GM21381 (cell line): Measurements from ENCODE around the gene NT5C.

Source experiments
- ATAC-seq: cut with Tn5 transposase; IDR thresholded peaks from one replicate; pipeline ENCODE4 v1.9.1; 2021; ENCODE audit warnings: mild to moderate bottlenecking, moderate library complexity; ENCODE audit not compliant: unreplicated experiment

The NT5C gene

GRCh38 chr17:75124041-75124818, 7.3 kb downstream of the NT5C start:
- ATAC-seq: no peak

GRCh38 chr17:75118307-75118706, 13.2 kb downstream of the NT5C start:
- no peak for ATAC-seq

DNA sequence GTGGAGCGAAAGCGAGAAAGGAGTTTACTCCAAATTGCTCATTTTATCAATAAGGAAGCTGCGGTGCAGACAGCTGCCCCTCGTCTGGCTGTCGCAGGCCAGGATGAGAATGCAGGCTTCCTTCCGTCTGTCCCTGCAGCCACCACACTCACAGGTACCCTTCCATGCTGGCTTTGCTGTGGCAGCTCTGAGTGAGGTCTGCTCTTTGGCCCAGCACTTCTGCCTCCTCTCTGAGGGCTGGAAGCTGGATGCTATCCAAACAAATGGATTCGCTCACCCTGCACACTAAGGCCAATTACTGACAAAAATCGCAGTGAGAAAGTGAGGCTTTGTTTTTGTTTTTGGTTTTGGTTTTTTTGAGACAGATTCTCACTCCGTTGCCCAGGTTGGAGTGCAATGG, 14.8 kb downstream of the NT5C start:
- ATAC-seq: no peak

GRCh38 chr17:75115555-75115954, 16.0 kb downstream of the NT5C start:
- no peak for ATAC-seq

DNA sequence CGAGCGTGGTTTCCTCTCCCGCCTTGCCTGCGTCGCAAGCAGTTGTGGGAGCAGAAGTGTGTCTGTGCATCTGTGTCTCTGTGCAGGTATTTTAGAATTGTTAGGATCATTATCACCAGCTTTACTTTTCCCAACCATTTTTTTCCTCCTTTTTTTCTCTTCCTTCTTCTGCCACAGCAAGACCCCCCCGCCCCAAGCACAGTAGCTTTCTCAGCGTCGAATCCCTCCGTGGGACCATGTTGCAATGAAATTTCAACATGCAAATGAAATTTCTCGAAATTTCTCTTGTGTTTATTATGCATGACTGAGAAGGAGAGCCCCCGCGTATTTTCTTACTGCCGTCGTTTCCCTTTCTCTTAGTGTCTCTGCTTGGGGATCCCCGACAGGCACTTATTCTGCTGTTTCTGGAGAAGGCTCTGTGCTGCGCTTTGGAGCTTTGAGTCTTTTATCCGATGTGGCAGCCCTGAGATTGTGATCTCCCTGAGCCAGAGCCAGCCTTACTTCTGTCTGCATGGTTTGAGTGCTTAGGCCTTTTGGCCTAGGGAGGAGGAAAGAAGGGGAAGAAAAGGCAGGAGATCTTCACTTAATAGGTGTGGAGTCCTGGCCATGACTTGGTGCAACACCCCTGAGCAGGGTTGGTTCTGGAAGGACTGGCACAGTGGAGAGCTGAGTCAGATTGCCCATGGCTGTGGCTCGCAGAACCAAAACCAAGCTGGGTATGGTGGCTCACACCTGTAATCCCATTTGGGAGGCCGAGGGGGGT, 16.8 kb downstream of the NT5C start:
- no peak for ATAC-seq

DNA sequence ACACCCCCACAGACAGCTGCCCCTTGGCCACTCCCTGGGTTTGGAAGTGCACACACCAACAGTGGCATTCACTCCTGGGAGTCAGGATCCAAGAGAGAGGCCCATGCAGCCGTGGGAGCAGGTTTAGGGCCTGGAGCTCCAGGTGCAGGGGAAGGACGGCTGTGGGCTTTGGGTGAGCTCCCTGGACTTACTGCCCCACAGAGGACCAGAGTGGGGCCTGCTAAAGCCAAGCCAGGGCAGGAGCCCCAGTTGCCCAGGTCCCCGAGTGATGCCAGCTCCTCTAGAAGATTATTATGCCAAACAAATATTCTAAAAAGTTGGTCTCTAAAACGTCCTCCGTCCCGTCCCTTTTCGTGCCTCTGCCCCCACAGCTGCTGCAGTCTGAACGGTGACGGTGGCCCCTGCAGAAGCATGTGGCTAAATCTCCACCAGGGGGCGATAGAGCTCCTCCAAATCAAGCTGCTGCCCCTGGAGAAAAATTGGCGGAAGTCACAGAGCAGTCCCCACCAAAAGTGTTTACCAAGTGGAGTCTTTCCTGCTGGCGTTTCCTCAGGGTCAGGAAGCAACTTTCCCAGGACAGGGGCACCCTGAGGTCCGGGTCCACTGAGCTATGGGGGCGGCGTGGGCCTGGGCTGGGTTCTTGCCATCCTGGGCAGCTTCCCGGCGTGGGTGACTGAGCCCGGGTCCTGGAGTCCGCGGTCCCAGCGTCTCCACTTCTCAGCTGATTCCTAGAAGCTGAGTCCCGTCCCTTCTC, 17.6 kb downstream of the NT5C start:
- ATAC-seq: peak; percentile 52

- no peak for ATAC-seq
Observed at GRCh38 chr17:75111777-75112335, 19.7 kb downstream of the NT5C start.

DNA sequence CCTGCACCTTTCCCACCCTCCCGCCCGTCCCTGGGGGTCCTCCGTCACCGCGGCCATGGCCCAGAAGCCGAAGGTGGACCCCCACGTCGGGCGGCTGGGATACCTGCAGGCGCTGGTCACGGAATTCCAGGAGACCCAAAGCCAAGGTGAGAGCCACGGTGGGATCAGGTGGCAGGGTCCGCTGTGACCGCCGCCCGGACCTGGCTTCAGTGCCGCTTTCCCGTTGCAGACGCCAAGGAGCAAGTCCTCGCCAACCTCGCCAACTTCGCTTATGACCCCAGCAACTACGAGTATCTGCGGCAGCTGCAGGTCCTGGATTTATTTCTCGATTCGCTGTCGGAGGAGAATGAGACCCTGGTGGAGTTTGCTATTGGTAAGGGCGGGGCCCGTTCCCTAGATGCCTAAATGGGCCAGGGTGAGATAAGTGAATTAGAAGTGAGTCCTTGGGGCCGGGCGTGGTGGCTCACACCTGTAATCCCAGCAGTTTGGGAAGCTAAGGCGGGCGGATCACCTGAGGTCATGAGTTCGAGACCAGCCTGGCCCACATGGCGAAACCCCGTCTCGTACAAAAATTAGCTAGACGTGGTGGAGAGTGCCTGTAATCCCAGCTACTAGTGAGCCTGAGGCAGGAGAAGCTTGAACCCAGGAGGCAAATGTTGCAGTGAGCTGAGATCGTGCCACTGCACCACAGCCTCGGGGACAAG, 21.2 kb downstream of the NT5C start:
- ATAC-seq: no peak

GRCh38 chr17:75109407-75110233, 21.9 kb downstream of the NT5C start, which contains the start of gene ARMC7:
Gene ARMC7 (plus strand): TSS chr17:75109969. CDS start chr17:75110289, 320 bp downstream.
- ATAC-seq: peak; percentile 74

GRCh38 chr17:75109046-75109406, 22.5 kb downstream of the NT5C start:
- no peak for ATAC-seq

- ATAC-seq: no peak
Observed at GRCh38 chr17:75108193-75108592, 23.3 kb downstream of the NT5C start.

DNA sequence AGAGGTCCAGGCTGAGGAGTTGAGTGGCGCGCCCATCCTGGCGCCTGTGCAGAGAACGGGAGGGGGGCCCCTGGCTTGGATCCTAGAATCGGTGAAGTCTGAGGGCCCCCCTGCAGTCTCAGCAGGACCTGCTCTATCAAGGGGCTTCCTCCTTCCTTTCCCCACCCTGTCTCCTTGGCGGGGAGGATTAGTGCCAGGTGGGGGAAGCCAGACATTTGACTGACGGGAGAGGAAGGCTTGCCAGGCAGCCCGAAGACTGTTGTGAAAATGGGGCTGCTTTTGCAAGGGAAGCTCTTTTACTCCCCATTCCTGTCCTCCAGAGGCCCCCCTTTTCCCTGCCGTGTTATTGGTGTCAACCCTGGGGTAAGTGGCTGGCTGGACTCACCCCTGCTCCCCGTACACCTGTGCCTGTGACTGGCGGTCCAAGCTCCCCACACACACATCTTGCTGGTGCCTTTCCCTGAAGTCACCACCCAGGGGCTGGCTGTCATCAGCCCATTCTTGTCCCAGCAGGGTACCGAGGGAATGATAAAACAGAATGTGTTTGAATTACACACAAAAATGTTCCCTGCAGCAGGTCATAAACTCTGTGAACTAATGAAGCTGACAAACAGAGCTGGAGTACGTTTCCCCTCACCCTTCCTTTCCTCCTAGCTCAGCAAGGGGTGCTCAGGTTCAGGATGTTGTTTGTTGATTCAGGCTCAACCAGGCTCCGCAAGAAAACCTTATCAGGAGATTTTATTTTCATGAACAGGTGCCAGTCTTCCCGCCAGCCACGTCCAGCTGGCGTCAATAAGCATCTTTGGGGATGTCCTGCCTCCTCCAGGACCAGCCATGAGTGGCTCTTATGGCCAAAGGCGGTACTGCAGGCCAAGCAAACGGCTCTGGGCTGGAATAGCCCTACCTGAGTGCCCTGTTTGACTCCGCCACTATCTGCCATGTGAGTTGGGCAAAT, 26.1 kb downstream of the NT5C start:
- no peak for ATAC-seq

GRCh38 chr17:75103601-75104554, 27.7 kb downstream of the NT5C start:
- no peak for ATAC-seq

DNA sequence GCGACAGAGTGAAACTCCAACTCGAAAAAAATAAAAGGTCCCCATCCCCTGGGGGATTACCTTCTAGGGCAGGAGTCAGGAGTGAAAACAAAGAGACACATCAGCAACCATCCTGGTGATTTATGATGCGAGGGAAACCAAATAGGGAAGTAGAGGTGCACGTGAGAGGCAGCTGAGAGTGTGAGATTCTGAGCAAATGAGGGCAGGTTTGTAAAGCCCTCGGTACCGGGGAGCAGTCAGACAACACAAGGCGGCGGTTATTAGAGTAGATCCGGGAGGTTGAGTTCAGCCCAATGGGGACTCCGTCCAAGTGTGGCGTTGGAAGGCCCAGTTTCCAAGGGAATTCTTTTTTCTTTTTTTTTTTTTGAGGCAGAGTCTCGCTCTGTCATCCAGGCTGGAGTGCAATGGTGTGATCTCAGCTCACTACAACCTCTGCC, 29.1 kb downstream of the NT5C start:
- ATAC-seq: no peak

- no peak for ATAC-seq
Observed at GRCh38 chr17:75099881-75100595, 31.5 kb downstream of the NT5C start.

- ATAC-seq: no peak
Observed at GRCh38 chr17:75098861-75099260, 32.7 kb downstream of the NT5C start.

DNA sequence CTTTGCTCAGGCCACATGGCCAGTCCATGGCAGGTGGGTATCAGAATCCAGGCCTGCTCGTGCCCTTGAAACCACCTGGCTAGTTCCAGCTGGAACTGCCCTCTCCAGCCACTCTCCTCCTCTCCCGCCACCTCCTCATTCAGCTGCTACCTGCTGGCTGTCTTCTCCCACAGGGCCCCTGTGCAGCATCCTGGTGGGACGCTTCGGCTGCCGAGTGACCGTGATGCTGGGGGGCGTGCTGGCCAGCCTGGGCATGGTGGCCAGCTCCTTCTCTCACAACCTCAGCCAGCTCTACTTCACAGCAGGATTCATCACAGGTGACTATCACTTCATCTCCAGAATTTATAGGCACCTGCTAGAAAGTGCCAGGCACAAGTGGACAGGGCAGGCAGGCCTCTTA, 33.7 kb downstream of the NT5C start:
- no peak for ATAC-seq
